ENCODE results near the gene SSTR3.
A peak's percentile ranks its signal among the peaks of the same experiment; 100 is the strongest.
"Not testable (repeated sequence)": the region's sequence is repeated elsewhere in the genome, so short reads cannot be mapped to it uniquely, and the experiment has no call there.

The SSTR3 gene

DNA sequence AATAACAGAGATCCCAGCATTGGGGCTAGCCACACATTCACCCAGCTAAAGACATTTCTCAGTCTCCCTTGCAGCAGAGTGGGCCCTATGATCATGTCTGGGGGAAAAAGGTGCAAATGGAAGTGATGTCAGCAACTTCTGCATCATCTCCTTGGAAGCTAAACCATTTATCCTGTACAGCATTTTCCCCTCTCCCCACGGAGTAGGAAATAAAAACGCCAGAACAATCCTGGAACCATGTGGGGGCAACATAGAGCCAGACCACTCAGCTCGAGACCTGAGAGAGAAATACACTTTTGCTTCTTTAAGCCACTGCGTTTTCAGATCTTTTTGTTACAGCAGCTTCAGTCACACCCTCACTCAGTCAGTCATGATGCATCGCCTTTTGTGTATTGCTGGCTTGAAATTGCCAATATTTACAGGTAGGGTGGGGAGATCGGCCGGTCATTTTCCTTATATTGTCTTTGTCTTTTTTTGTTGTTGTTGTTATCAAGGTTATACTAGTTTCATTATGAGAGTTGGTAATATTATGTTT, 40.9 kb upstream of the SSTR3 start:
- TF ChIP-seq, protein P1, sequence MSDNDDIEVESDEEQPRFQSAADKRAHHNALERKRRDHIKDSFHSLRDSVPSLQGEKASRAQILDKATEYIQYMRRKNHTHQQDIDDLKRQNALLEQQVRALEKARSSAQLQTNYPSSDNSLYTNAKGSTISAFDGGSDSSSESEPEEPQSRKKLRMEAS (IDR thresholded peaks at IDR 0.05; ENCODE audit: low read depth, low read length) = no peak
- TF ChIP-seq, protein P2, sequence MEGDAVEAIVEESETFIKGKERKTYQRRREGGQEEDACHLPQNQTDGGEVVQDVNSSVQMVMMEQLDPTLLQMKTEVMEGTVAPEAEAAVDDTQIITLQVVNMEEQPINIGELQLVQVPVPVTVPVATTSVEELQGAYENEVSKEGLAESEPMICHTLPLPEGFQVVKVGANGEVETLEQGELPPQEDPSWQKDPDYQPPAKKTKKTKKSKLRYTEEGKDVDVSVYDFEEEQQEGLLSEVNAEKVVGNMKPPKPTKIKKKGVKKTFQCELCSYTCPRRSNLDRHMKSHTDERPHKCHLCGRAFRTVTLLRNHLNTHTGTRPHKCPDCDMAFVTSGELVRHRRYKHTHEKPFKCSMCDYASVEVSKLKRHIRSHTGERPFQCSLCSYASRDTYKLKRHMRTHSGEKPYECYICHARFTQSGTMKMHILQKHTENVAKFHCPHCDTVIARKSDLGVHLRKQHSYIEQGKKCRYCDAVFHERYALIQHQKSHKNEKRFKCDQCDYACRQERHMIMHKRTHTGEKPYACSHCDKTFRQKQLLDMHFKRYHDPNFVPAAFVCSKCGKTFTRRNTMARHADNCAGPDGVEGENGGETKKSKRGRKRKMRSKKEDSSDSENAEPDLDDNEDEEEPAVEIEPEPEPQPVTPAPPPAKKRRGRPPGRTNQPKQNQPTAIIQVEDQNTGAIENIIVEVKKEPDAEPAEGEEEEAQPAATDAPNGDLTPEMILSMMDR (IDR thresholded peaks at IDR 0.05; ENCODE audit: low read depth, low read length) = no peak
- no peak for TF ChIP-seq MYC (IDR thresholded peaks at IDR 0.05; ENCODE audit: low read depth, low read length)
- no peak for TF ChIP-seq POLR2A (IDR thresholded peaks at IDR 0.05; ENCODE audit: extremely low read depth, insufficient read length)
- no peak for DNase-seq (ENCODE audit: low read depth)
- H3K4me3 ChIP-seq (ENCODE audit: low read depth, low read length) = no peak overlapping the region

DNA sequence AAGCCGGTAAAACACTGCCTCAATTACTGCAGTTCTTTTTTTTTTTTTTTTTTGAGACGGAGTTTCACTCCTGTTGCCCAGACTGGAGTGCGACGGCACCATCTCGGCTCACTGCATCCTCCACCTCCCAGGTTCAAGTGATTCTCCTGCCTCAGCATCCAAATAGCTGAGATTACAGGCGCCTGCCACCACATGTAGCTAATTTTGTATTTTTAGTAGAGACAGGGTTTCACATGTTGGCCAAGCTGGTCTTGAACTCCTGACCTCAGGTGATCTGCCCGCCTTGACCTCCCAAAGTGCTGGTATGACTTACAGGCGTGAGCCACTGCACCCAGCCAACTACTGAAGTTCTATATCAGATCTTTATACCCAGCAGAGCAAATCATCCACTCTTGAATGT, 39.6 kb upstream of the SSTR3 start:
- H3K4me3 ChIP-seq (ENCODE audit: low read depth, low read length); DNase-seq (ENCODE audit: low read depth): not testable (repeated sequence)

DNA sequence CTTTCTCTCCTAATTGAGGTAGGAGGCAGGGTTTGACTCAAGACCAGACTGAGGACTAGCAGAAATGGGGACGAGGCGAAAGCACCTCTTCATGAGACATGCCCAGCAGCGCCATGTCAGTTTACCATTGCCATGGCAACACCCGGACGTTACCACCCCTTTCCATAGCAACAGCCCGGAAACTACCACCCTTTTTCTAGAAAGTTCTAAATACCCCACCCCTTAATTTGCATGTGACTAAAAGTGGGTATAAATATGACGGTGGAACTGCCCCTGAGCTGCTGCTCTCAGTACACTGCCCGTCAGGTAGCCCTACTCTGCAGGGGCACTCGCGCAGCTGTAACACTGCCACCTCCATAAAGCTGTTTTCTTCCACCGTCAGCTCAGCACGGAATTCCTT, 37.7 kb upstream of the SSTR3 start:
- TF ChIP-seq POLR2A (IDR thresholded peaks at IDR 0.05; ENCODE audit: extremely low read depth, insufficient read length) = no peak
- TF ChIP-seq, protein P1 (IDR thresholded peaks at IDR 0.05; ENCODE audit: low read depth, low read length) = no peak
- no peak for TF ChIP-seq MYC (IDR thresholded peaks at IDR 0.05; ENCODE audit: low read depth, low read length)
- TF ChIP-seq, protein P2 (IDR thresholded peaks at IDR 0.05; ENCODE audit: low read depth, low read length) = no peak
- DNase-seq (ENCODE audit: low read depth) = no peak
- H3K4me3 ChIP-seq (ENCODE audit: low read depth, low read length) = no peak overlapping the region

DNA sequence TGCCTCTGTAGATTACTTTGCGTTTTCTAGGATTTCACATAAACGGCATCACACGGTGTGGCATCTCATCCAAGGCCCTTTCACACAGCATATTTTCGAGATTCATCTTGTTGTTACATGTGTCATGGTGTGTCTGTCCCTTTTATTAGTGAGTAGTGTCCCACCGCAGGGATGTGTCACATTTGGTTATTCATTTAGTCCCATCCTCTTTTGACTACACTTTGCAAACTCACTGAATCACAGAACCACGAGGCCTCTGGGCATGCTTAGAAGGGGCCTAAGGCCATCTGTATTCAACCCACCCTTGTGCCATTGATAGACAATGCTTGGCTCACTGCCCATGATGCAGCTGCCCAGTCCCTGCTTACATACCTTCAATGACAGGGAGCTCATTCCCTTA, 36.0 kb upstream of the SSTR3 start:
- no peak for TF ChIP-seq MYC (IDR thresholded peaks at IDR 0.05; ENCODE audit: low read depth, low read length)
- TF ChIP-seq, protein P2 (IDR thresholded peaks at IDR 0.05; ENCODE audit: low read depth, low read length) = no peak
- TF ChIP-seq, protein P1 (IDR thresholded peaks at IDR 0.05; ENCODE audit: low read depth, low read length) = no peak
- TF ChIP-seq POLR2A (IDR thresholded peaks at IDR 0.05; ENCODE audit: extremely low read depth, insufficient read length) = no peak
- no peak for DNase-seq (ENCODE audit: low read depth)
- no peak overlapping the region for H3K4me3 ChIP-seq (ENCODE audit: low read depth, low read length)

DNA sequence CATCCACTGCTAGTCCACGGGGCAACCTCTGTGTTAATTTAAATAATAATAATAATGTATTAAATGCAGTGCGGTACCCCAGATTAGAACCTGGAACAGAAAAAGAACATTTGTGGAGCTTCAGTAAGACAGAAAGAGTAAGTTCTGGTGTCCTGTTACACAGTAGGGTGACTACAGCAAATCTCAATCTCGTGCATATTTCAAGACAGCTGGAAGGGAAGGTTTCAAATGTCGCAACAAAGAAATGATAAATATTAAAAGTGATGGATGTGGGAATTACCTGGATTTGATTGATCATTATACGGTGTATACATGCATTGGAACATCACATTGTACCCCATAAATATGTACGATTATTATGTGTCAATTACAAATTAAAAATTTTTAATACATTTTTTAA, 33.5 kb upstream of the SSTR3 start:
- TF ChIP-seq, protein P2 (IDR thresholded peaks at IDR 0.05; ENCODE audit: low read depth, low read length) = no peak
- no peak for TF ChIP-seq MYC (IDR thresholded peaks at IDR 0.05; ENCODE audit: low read depth, low read length)
- TF ChIP-seq, protein P1 (IDR thresholded peaks at IDR 0.05; ENCODE audit: low read depth, low read length) = no peak
- TF ChIP-seq POLR2A (IDR thresholded peaks at IDR 0.05; ENCODE audit: extremely low read depth, insufficient read length) = no peak
- DNase-seq (ENCODE audit: low read depth) = no peak
- H3K4me3 ChIP-seq (ENCODE audit: low read depth, low read length) = no peak overlapping the region

DNA sequence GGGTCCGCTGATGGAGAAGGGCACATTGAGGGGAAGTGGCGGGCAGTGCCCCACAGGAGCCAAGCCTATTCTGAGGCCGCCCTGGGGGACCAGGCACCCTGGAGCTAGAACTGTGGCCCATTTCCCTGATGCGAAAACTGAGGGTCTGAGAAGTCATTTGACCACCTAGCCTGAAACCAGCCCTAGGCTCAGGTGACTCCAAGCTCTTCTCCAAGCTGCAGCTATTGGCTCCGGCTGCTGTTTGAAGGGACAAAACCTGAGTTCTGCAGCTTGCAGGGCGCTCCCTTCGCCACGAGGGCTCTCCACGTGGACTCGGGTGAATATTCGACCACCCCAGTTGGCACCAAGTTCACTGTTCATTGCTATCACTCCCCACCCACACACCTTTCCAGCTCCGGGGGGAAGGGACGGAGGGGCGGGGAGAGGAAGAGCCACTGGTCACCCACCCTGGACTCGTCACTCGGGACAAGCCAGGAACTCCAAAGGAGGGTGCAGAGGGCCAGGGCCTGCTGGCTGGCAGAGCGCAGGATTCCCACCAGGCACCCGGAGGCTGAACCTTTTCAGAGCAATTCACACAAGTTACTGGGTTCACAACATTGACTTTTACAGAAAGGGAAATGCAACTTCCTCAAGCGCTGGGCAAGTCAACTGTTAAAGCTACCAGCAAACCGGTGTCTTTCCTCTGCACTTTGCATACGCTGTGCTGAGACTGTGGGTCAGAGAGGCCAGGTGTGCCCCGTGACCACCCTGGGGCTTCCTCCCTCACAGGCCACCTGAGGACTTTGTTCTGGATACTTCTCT, 32.8 kb upstream of the SSTR3 start:
- peak overlapping the region; percentile 85 for H3K4me3 ChIP-seq (ENCODE audit: low read depth, low read length)
- TF ChIP-seq, protein P1 (IDR thresholded peaks at IDR 0.05; ENCODE audit: low read depth, low read length) = no peak
- TF ChIP-seq, protein P2 (IDR thresholded peaks at IDR 0.05; ENCODE audit: low read depth, low read length) = no peak
- no peak for TF ChIP-seq POLR2A (IDR thresholded peaks at IDR 0.05; ENCODE audit: extremely low read depth, insufficient read length)
- peak; percentile 70 for DNase-seq (ENCODE audit: low read depth)

All from NB4 (cell line).